HFFc6 (cell line): ENCODE measurements around the gene NBPF6. TPM values are rescaled to one million over a fixed set of nuclear protein-coding genes. Genes with fewer than 3 reads are reported as not detected.

Experiments
- DNase-seq: peaks from one replicate; pipeline ENCODE4 v3.0.0-alpha.2; 2018
- H3K27ac Mint-ChIP-seq: 2 replicates; pipeline ENCODE4 v1.8.0; 2020; ENCODE audit warnings: mild to moderate bottlenecking, mixed read lengths
- H3K27me3 Mint-ChIP-seq: 2 replicates; pipeline ENCODE4 v1.8.0; 2021; ENCODE audit warnings: mild to moderate bottlenecking, moderate library complexity, mixed read lengths; ENCODE audit not compliant: insufficient read depth
- H3K36me3 Mint-ChIP-seq: 2 replicates; pipeline ENCODE4 v1.8.0; 2021; ENCODE audit warnings: low read depth, mixed read lengths
- H3K4me1 Mint-ChIP-seq: 2 replicates; pipeline ENCODE4 v1.8.0; 2020; ENCODE audit warnings: low read depth, mixed read lengths
- H3K4me3 Mint-ChIP-seq: 2 replicates; pipeline ENCODE4 v1.8.0; 2020; ENCODE audit warnings: mild to moderate bottlenecking, moderate library complexity, mixed read lengths
- H3K9me3 Mint-ChIP-seq: 2 replicates; pipeline ENCODE4 v1.8.0; 2020; ENCODE audit warnings: mild to moderate bottlenecking, mixed read lengths
- CTCF ChIP-seq: fragments of 200-600 bp; sonication (generic); IDR thresholded peaks from 2 replicates; pipeline ENCODE4 v1.5.0; 2021; ENCODE audit warnings: antibody characterized with exemption, mild to moderate bottlenecking
- total RNA-seq, 6 experiments: library from RNA; stranded (reverse); fragmentation: NEBNext Ultra II Directional; extraction: Animal tissue kit (Norgen Biotek cat#: 25700); gene quantifications; 2 replicates in 1 of 6; 3 replicates in 5 of 6; pipeline ENCODE4 v1.2.3, GENCODE V29; 2021

Gene NBPF6
- total RNA-seq, 6 experiments from 2014 or later = not detected

- DNase-seq = peak; percentile 60
- peak overlapping the region; percentile 85 for H3K27ac Mint-ChIP-seq
Measured at GRCh38 chr1:108502624-108503023, 52.5 kb downstream of the NBPF6 start.

GRCh38 chr1:108503062-108503733 is 53.1 kb downstream of the NBPF6 start:
- DNase-seq = peak; percentile 78
- no peaks in the 10 kb centered on the region for H3K36me3 Mint-ChIP-seq
- peaks cover 22% of the 10 kb centered on the region for H3K4me1 Mint-ChIP-seq
- peaks cover 2% of the 10 kb centered on the region for H3K27me3 Mint-ChIP-seq
- H3K9me3 Mint-ChIP-seq = no peaks in the 10 kb centered on the region
- peak overlapping the region; percentile 71 for H3K4me3 Mint-ChIP-seq
- TF ChIP-seq CTCF = no peak
- peak overlapping the region; percentile 85 for H3K27ac Mint-ChIP-seq

More at GRCh38 chr1:108502624-108503023, 52.5 kb downstream of the NBPF6 start:
- H3K27me3 Mint-ChIP-seq = peaks cover 2% of the 10 kb centered on the region
- peak overlapping the region; percentile 71 for H3K4me3 Mint-ChIP-seq
- no peaks in the 10 kb centered on the region for H3K36me3 Mint-ChIP-seq
- no peak for TF ChIP-seq CTCF
- H3K4me1 Mint-ChIP-seq = peaks cover 22% of the 10 kb centered on the region
- no peaks in the 10 kb centered on the region for H3K9me3 Mint-ChIP-seq

- H3K27ac Mint-ChIP-seq = no peak overlapping the region
- TF ChIP-seq CTCF = no peak
- H3K27me3 Mint-ChIP-seq = no peaks in the 10 kb centered on the region; the same call in 1 of the 2 replicates
- H3K36me3 Mint-ChIP-seq = no peaks in the 10 kb centered on the region
- H3K4me1 Mint-ChIP-seq = peaks cover 22% of the 10 kb centered on the region
- DNase-seq = no peak
- no peak overlapping the region for H3K4me3 Mint-ChIP-seq
- no peaks in the 10 kb centered on the region for H3K9me3 Mint-ChIP-seq
Measured at GRCh38 chr1:108504447-108504846, 54.3 kb downstream of the NBPF6 start.

- Mint-ChIP-seq H3K36me3 (no peaks in the 10 kb centered on the region), H3K4me3 (no peak overlapping the region), H3K4me1 (peaks cover 22% of the 10 kb centered on the region), H3K27me3 (no peaks in the 10 kb centered on the region; the same call in 1 of the 2 replicates), H3K27ac (no peak overlapping the region), H3K9me3 (no peaks in the 10 kb centered on the region)
- no peak for TF ChIP-seq CTCF
- no peak for DNase-seq
Measured at GRCh38 chr1:108505763-108506070, 55.6 kb downstream of the NBPF6 start.

- no peak for TF ChIP-seq CTCF
- Mint-ChIP-seq H3K27ac (no peak overlapping the region), H3K4me3 (no peak overlapping the region), H3K27me3 (no peaks in the 10 kb centered on the region; the same call in none of the 2 replicates), H3K36me3 (no peaks in the 10 kb centered on the region), H3K4me1 (no peaks in the 10 kb centered on the region), H3K9me3 (no peaks in the 10 kb centered on the region)
- DNase-seq = no peak
Measured at GRCh38 chr1:108511764-108512163, 61.6 kb downstream of the NBPF6 start.
